GM18508 (cell line): ENCODE data around the gene ARHGAP22.

Experiments used
- ATAC-seq: cut with Tn5 transposase; IDR thresholded peaks from one replicate; pipeline ENCODE4 v1.9.1; 2021; ENCODE audit warnings: moderate number of reproducible peaks; ENCODE audit not compliant: insufficient read depth, unreplicated experiment

The ARHGAP22 gene

GRCh38 chr10:48536916-48537890 is 67.7 kb downstream of the ARHGAP22 start:
- ATAC-seq: no peak

- no peak for ATAC-seq
Measured at GRCh38 chr10:48536156-48536500, 68.7 kb downstream of the ARHGAP22 start.

- ATAC-seq: no peak
Measured at GRCh38 chr10:48535416-48536155, 69.3 kb downstream of the ARHGAP22 start.

GRCh38 chr10:48533951-48534720 is 70.7 kb downstream of the ARHGAP22 start:
- ATAC-seq: no peak

GRCh38 chr10:48533540-48533939 is 71.3 kb downstream of the ARHGAP22 start:
- no peak for ATAC-seq

- no peak for ATAC-seq
Measured at GRCh38 chr10:48531486-48531885, 73.4 kb downstream of the ARHGAP22 start.

- ATAC-seq: no peak
Measured at GRCh38 chr10:48529331-48529730, 75.5 kb downstream of the ARHGAP22 start.

GRCh38 chr10:48527756-48528155 is 77.1 kb downstream of the ARHGAP22 start:
- no peak for ATAC-seq

- ATAC-seq: no peak
Measured at GRCh38 chr10:48526846-48527505, 77.9 kb downstream of the ARHGAP22 start.

- ATAC-seq: no peak
Measured at GRCh38 chr10:48526011-48526821, 78.7 kb downstream of the ARHGAP22 start.

- no peak for ATAC-seq
Measured at GRCh38 chr10:48525113-48525512, 79.8 kb downstream of the ARHGAP22 start.

- no peak for ATAC-seq
Measured at GRCh38 chr10:48523820-48524758, 80.8 kb downstream of the ARHGAP22 start.

- ATAC-seq: no peak
Measured at GRCh38 chr10:48523212-48523819, 81.6 kb downstream of the ARHGAP22 start.

GRCh38 chr10:48522011-48522765 is 82.7 kb downstream of the ARHGAP22 start:
- ATAC-seq: no peak

GRCh38 chr10:48520594-48520993 is 84.3 kb downstream of the ARHGAP22 start:
- ATAC-seq: no peak

- no peak for ATAC-seq
Measured at GRCh38 chr10:48520184-48520506, 84.7 kb downstream of the ARHGAP22 start.

- ATAC-seq: no peak
Measured at GRCh38 chr10:48519481-48520183, 85.2 kb downstream of the ARHGAP22 start.
